OCI-LY7 (cell line): ENCODE results near the gene SYNGR2. TPM values are rescaled to one million over a fixed set of nuclear protein-coding genes. Genes with fewer than 3 reads are reported as not detected.

Experiments used
- BruUV-seq: library from RNA; stranded (reverse); fragments of 400-500 nt; replicated peaks from 2 replicates; lab custom pipeline; 2021; lab: Mats Ljungman, UMichigan
- CTCF ChIA-PET: fragments of 300-600 bp; sonication (Branson Sonifier 250); formaldehyde crosslinking; loops from one replicate; lab custom pipeline; 2022; ENCODE audit warnings: antibody characterized with exemption; ENCODE audit not compliant: unreplicated experiment; lab: Charles Lee
- POLR2A ChIA-PET: fragments of 300-600 bp; sonication (Branson Sonifier 250); formaldehyde crosslinking; loops from one replicate; lab custom pipeline; 2022; ENCODE audit warnings: antibody characterized with exemption; lab: Charles Lee
- DNase-seq: peaks from one replicate; pipeline ENCODE4 v3.0.0-alpha.2; 2015; ENCODE audit warnings: low spot score
- H2AFZ ChIP-seq: fragments of 200-600 bp; sonication (generic), shearing (Covaris generic); 2 replicates; pipeline ENCODE4 v1.6.1; 2014; ENCODE audit warnings: mild to moderate bottlenecking, antibody characterized with exemption, low read length, moderate library complexity
- H3K27ac ChIP-seq: fragments of 200-600 bp; sonication (generic); 2 replicates; pipeline ENCODE4 v1.5.1; 2014; ENCODE audit warnings: mixed run types, low read depth, mild to moderate bottlenecking, moderate library complexity, low read length, inconsistent platforms; ENCODE audit not compliant: poor library complexity, severe bottlenecking
- H3K36me3 ChIP-seq: fragments of 200-600 bp; sonication (generic); 2 replicates; pipeline ENCODE4 v1.6.1; 2014; ENCODE audit warnings: mild to moderate bottlenecking, antibody characterized with exemption, low read length, moderate library complexity, mixed read lengths; ENCODE audit not compliant: insufficient read depth
- H3K4me1 ChIP-seq: fragments of 200-600 bp; sonication (generic); 2 replicates; pipeline ENCODE4 v1.5.1; 2014; ENCODE audit warnings: mild to moderate bottlenecking, low read length; ENCODE audit not compliant: insufficient read depth, poor library complexity, severe bottlenecking
- H3K4me2 ChIP-seq: fragments of 200-600 bp; sonication (generic); 2 replicates; pipeline ENCODE4 v1.6.1; 2014; ENCODE audit warnings: mild to moderate bottlenecking, low read length
- H3K4me3 ChIP-seq: fragments of 200-600 bp; sonication (generic); 2 replicates; pipeline ENCODE4 v1.5.1; 2014; ENCODE audit warnings: mild to moderate bottlenecking, low read depth, low read length; ENCODE audit not compliant: poor library complexity, severe bottlenecking
- H3K79me2 ChIP-seq: fragments of 200-600 bp; sonication (generic); 2 replicates; pipeline ENCODE4 v1.6.1; 2016; ENCODE audit warnings: low read depth, mild to moderate bottlenecking, low read length, moderate library complexity, mixed read lengths; ENCODE audit not compliant: insufficient read depth
- H3K9me2 ChIP-seq: fragments of 200-600 bp; sonication (generic); 2 replicates; pipeline ENCODE4 v1.6.1; 2016; ENCODE audit warnings: mild to moderate bottlenecking, low read length, mixed read lengths; ENCODE audit not compliant: insufficient read depth
- H3K9me3 ChIP-seq: fragments of 200-600 bp; sonication (generic); 2 replicates; pipeline ENCODE4 v1.6.1; 2014; ENCODE audit warnings: mild to moderate bottlenecking, mixed run types, low read length, mixed read lengths
- H4K20me1 ChIP-seq: fragments of 200-600 bp; sonication (generic); 2 replicates; pipeline ENCODE4 v1.6.1; 2014; ENCODE audit warnings: mild to moderate bottlenecking, antibody characterized with exemption, low read length, moderate library complexity, mixed read lengths; ENCODE audit not compliant: insufficient read depth
- EZH2phosphoT487 ChIP-seq: fragments of 200-600 bp; sonication (generic); IDR thresholded peaks from 2 replicates; pipeline ENCODE4 v1.6.1; 2018; ENCODE audit warnings: low read depth, borderline replicate concordance, mild to moderate bottlenecking, mixed run types, antibody characterized with exemption, low read length, moderate library complexity, mixed read lengths
- intact Hi-C: fragments of 100-400 bp; cut with micrococcal nuclease; formaldehyde crosslinking; loops from one replicate; pipeline ENCODE4 v1.10.0; 2022; ENCODE audit not compliant: unreplicated experiment
- total RNA-seq, 2 experiments: library from RNA; depleted of rRNA in 1 of 2; stranded (reverse); fragments of >200 nt in 1 of 2; shearing (Covaris generic) in 1 of 2; gene quantifications; 2 replicates each; pipeline ENCODE4 v1.2.3, GENCODE V29; 2014 to 2022
- TF ChIP-seq, protein P1 (sequence below): fragments of 200-600 bp; sonication (generic); conservative IDR thresholded peaks from 2 replicates; pipeline ENCODE4 v1.5.1; 2014; ENCODE audit warnings: mild to moderate bottlenecking, antibody characterized with exemption, low read length, moderate library complexity, mixed read lengths

SYNGR2 gene
- total RNA-seq, 2 experiments from 2014 or later = 35.4 to 44.9 TPM

- Histone ChIP-seq H2AFZ (no peak overlapping the region), H3K36me3 (peaks cover 79% of the 10 kb centered on the region), H3K4me1 (peaks cover 22% of the 10 kb centered on the region), H3K27ac (no peak overlapping the region), H3K4me2 (no peak overlapping the region), H3K79me2 (peaks cover 27% of the 10 kb centered on the region), H4K20me1 (no peaks in the 10 kb centered on the region), H3K9me3 (no peaks in the 10 kb centered on the region), H3K9me2 (no peaks in the 10 kb centered on the region), H3K4me3 (no peak overlapping the region)
- POLR2A ChIA-PET = no interaction called here
- BruUV-seq = no TSS peak
- CTCF ChIA-PET = no interaction called here
- no peak for DNase-seq
- intact Hi-C loops = no loop called here
- TF ChIP-seq, protein P1, sequence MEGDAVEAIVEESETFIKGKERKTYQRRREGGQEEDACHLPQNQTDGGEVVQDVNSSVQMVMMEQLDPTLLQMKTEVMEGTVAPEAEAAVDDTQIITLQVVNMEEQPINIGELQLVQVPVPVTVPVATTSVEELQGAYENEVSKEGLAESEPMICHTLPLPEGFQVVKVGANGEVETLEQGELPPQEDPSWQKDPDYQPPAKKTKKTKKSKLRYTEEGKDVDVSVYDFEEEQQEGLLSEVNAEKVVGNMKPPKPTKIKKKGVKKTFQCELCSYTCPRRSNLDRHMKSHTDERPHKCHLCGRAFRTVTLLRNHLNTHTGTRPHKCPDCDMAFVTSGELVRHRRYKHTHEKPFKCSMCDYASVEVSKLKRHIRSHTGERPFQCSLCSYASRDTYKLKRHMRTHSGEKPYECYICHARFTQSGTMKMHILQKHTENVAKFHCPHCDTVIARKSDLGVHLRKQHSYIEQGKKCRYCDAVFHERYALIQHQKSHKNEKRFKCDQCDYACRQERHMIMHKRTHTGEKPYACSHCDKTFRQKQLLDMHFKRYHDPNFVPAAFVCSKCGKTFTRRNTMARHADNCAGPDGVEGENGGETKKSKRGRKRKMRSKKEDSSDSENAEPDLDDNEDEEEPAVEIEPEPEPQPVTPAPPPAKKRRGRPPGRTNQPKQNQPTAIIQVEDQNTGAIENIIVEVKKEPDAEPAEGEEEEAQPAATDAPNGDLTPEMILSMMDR = no peak
- TF ChIP-seq EZH2phosphoT487 = no peak
These were observed 28.9 kb downstream of the SYNGR2 start for GRCh38 chr17:78197147-78197832.

DNA sequence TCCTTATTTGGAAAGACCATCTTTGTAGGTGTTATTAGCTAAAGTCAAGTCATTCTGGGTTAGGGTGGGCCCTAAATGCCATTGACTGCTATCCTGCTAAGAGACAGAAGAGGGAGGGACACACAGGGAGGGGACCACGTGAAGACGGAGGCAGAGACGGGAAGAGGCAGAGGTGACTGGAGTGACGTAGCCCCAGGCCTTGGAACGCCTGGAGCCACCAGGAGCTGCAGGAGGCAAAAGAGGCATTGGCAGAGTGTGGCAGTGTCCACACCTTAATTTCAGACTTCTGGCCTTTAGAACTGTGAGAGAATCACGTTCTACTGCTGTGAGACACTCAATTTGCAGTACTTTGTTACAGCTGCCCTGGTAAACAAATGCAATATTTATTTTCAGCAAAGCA is 32.1 kb downstream of the SYNGR2 start:
- no peaks in the 10 kb centered on the region for H3K9me2 ChIP-seq
- TF ChIP-seq EZH2phosphoT487 = no peak
- TF ChIP-seq, protein P1 = no peak
- ChIA-PET CTCF (no interaction called here), POLR2A (interaction anchor here (0.7 to 1.0 kb wide), 2 partner anchors 18 to 70 kb away, joined by 3 to 4 read pairs; partner anchors contain the start of gene TMC8)
- BruUV-seq = no TSS peak
- intact Hi-C loops = no loop called here
- H2AFZ ChIP-seq = no peak overlapping the region
- H3K4me2 ChIP-seq = no peak overlapping the region
- peaks cover 7% of the 10 kb centered on the region; the same call in 1 of the 2 replicates for H3K79me2 ChIP-seq
- no peak overlapping the region for H3K4me3 ChIP-seq
- H3K36me3 ChIP-seq = peaks cover 88% of the 10 kb centered on the region
- H4K20me1 ChIP-seq = no peaks in the 10 kb centered on the region
- H3K27ac ChIP-seq = no peak overlapping the region
- H3K9me3 ChIP-seq = no peaks in the 10 kb centered on the region
- no peak for DNase-seq
- H3K4me1 ChIP-seq = no peaks in the 10 kb centered on the region

DNA sequence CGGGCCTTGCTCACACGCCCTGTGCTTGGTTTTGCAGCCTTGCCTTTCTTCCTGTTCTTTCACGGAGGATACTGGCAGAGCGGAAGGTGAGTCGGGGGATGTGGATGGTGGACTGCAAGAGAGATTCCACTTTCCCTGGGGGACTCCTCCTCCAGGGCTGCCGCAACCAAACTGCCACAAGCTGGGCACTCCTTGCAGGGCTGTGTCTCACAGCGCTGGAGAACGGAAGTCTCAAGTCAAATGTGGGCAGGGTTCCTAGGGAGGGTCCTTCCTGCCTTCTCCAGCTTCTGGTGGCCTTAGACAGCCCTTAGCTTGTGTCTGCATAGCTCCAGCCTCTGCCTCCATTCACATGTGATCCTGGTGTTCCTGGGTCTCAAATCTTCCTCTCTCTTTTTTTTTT is 34.3 kb downstream of the SYNGR2 start:
- CTCF ChIA-PET = no interaction called here
- POLR2A ChIA-PET = interaction anchor here (0.6 to 0.7 kb wide), 4 partner anchors 76 to 687 kb away, joined by 3 to 5 read pairs (median 4); no protein-coding TSS in a partner anchor
- Histone ChIP-seq H3K4me3 (no peak overlapping the region), H3K9me3 (no peaks in the 10 kb centered on the region), H3K36me3 (peaks cover 84% of the 10 kb centered on the region), H4K20me1 (no peaks in the 10 kb centered on the region), H3K79me2 (no peaks in the 10 kb centered on the region), H3K27ac (no peak overlapping the region), H3K9me2 (no peaks in the 10 kb centered on the region), H3K4me2 (no peak overlapping the region), H3K4me1 (no peaks in the 10 kb centered on the region), H2AFZ (no peak overlapping the region)
- intact Hi-C loops = no loop called here
- no peak for TF ChIP-seq EZH2phosphoT487
- TF ChIP-seq, protein P1 = no peak
- DNase-seq = no peak
- BruUV-seq = no TSS peak
